ENCODE data around the gene FIZ1.

The FIZ1 gene

DNA sequence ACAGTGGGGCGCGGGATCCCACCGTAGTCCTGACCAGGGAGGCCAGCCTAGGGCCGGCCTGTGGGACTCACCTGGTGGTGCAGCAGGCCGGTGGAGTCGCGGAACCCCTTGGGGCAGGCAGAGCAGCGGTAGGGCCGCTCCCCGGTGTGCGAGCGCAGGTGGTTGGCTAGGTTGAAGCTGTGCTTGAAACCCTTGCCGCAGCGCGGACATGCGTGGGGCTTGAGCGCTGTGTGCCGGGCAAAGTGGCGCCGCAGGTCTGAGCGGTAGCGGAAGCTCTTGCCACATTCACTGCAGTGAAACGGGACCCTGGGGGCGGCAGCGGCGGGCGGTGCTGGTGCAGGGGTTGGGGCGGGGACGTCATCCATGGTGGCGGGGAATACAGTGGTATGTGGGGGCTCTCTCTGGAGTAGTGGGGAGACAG is 1.8 kb downstream of the FIZ1 start:
- no peak for DNase-seq (ENCODE audit: low read depth)
- TF ChIP-seq, protein P1, sequence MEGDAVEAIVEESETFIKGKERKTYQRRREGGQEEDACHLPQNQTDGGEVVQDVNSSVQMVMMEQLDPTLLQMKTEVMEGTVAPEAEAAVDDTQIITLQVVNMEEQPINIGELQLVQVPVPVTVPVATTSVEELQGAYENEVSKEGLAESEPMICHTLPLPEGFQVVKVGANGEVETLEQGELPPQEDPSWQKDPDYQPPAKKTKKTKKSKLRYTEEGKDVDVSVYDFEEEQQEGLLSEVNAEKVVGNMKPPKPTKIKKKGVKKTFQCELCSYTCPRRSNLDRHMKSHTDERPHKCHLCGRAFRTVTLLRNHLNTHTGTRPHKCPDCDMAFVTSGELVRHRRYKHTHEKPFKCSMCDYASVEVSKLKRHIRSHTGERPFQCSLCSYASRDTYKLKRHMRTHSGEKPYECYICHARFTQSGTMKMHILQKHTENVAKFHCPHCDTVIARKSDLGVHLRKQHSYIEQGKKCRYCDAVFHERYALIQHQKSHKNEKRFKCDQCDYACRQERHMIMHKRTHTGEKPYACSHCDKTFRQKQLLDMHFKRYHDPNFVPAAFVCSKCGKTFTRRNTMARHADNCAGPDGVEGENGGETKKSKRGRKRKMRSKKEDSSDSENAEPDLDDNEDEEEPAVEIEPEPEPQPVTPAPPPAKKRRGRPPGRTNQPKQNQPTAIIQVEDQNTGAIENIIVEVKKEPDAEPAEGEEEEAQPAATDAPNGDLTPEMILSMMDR (IDR thresholded peaks at IDR 0.05; ENCODE audit: control insufficient read depth, insufficient read depth, low read depth, low read length, missing control alignments) = no peak
- no peak overlapping the region for H3K4me3 ChIP-seq (ENCODE audit: control insufficient read depth, low read depth, low read length)

DNA sequence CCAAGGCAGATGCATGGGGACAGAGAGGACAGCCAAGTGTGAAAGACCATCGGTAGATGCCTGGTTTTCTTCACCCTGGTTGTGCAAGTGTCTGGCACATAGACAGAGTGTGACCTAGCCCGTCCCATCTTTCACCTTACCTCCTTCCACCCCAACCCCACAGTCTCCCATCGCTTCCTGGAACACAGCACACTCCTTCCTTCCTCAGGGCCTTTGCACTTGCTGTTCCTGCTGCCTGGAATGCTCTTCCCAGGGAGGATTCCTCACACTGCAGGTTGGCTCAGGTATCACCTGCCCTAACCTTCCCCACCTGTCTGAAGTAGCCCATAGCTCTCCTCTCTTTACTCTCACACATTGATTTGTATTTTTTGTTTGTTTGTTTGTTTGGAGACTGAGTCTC is 3.0 kb downstream of the FIZ1 start:
- TF ChIP-seq, protein P1 (IDR thresholded peaks at IDR 0.05; ENCODE audit: control insufficient read depth, insufficient read depth, low read depth, low read length, missing control alignments) = no peak
- DNase-seq (ENCODE audit: low read depth) = no peak
- H3K4me3 ChIP-seq (ENCODE audit: control insufficient read depth, low read depth, low read length) = no peak overlapping the region

DNA sequence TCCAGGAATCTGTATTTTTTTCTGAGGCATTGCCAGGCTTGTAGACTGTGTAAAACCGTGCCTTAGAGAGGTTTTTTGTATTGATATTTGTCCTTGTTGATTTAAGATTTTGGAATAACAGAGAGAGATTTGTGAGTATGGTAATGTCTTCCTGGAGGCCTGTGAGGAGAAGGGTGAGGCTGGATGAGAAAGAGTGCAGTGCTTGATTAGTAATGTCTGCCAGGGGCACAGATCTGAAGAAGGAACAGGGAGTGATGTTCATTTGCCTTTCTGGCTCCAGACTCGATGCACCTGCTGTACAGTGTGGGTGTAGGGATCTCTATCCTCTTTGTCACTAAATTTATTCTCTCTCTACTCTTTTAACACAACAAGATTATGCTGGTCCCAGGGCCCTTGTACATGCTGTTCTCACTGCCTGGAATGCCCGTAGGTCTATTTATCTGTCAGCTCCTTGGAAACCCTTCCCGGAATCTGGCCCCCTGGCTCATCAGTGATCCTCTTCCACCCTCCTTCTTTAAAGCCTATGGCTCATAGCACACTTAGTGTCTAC is 4.2 kb downstream of the FIZ1 start:
- no peak for DNase-seq (ENCODE audit: low read depth)
- H3K4me3 ChIP-seq (ENCODE audit: control insufficient read depth, low read depth, low read length) = no peak overlapping the region
- TF ChIP-seq, protein P1 (IDR thresholded peaks at IDR 0.05; ENCODE audit: control insufficient read depth, insufficient read depth, low read depth, low read length, missing control alignments) = no peak

DNA sequence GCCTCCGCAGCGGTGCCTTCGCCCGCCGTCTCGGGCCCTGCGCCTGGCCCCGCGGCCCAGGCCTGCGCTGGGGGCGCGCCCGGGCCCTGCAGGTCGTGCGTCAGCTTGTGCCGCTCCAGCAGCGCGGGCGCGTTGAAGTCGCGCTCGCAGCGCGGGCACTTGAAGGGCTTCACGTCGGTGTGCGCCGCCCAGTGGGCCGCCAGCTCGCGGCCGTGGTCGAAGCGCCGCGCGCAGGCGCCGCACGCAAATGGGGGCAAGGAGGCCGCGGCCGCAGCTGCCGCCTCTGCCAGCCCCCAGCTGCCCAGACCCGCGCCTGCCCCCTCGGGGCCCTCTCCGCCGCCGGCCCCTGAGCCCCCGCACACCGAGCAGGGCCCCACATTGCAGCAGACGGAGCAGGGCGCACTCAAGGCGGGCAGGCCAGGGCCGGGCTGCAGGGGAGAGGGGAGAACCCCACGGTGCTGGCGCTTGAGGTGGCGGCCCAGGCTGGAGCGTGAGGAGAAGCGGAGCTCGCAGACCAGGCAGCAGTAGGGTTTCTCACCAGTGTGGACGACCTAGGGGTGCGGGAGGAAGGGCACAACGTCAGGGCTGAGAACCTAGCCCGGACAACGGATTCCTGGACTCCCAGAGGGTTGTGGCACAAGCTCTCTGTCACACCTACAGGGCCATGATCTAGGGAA is 6.1 kb downstream of the FIZ1 start:
- no peak for DNase-seq (ENCODE audit: low read depth)
- H3K4me3 ChIP-seq (ENCODE audit: control insufficient read depth, low read depth, low read length) = no peak overlapping the region
- TF ChIP-seq, protein P1 (IDR thresholded peaks at IDR 0.05; ENCODE audit: control insufficient read depth, insufficient read depth, low read depth, low read length, missing control alignments) = no peak

DNA sequence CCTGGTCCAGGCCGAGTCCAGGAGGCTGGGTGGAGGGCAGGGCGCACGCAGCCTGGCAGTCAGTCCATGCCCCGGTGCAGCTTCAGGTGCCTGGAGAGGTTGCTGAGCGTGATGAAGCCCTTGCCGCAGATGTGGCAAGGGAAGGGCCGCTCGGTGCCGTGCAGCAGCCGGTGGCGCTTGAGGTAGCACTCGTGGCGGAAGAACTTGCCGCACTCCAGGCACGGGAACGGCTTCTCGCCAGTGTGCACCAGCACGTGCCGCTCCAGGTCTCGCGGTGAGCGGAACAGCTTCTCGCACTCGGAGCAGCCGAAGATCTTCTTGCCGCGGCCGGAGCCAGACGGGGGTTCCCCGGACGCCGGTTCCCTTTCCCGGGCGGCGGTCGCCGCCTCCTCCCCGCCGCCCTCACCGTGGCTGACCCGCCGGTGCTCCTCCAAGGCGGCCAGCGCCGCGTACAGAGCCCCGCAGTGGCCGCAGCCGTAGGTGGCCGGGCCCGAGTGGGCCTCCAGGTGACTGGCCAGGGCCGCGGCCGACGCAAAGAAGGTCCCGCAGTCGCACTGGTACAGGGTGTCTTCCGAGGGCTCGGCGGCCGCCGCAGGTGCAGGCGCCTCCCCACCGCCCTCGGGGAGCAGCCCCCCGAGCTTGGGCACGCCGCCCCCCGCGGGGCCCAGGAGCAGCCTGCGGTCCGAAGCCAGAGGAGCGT is 6.8 kb downstream of the FIZ1 start:
- no peak overlapping the region for H3K4me3 ChIP-seq (ENCODE audit: control insufficient read depth, low read depth, low read length)
- TF ChIP-seq, protein P1 (IDR thresholded peaks at IDR 0.05; ENCODE audit: control insufficient read depth, insufficient read depth, low read depth, low read length, missing control alignments) = no peak
- no peak for DNase-seq (ENCODE audit: low read depth)

DNA sequence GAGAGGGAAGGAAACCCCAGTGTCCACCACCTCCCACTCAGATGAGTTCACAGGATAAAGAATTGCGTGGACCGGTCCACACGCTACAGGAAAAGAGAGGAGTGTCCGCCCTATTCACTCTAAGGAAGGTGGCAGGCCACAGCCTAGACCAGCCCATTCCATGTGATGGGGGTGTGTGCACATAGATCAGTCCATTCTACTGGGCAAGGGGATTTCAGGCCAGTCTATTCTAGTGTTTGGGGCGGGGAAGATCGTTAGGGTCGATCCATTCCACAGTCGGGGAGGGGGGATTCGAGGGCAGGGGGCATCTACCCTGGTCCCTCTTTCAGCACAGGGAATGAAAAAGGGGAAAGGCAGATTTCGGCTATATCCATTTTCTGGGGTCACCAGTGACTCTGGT is 7.8 kb downstream of the FIZ1 start:
- TF ChIP-seq, protein P1 (IDR thresholded peaks at IDR 0.05; ENCODE audit: control insufficient read depth, insufficient read depth, low read depth, low read length, missing control alignments) = no peak
- no peak overlapping the region for H3K4me3 ChIP-seq (ENCODE audit: control insufficient read depth, low read depth, low read length)
- DNase-seq (ENCODE audit: low read depth) = no peak

All from AG09309 (cell line).